Lung (tissue), 12 donors: ENCODE results near the gene SOS2. TPM values are rescaled to one million over a fixed set of nuclear protein-coding genes. Genes with fewer than 3 reads are reported as not detected.

Experiments
- ATAC-seq: fragments of 200-7000 bp; cut with Tn5 transposase; one replicate; pipeline ENCODE4 v1.9.1; 2020; ENCODE audit warnings: moderate number of reproducible peaks; ENCODE audit not compliant: insufficient read depth, low FRiP score
- DNase-seq, 3 donors: peaks; one replicate each; pipeline ENCODE4 v3.0.0-alpha.2; 2013 to 2017
- H3K27ac ChIP-seq, 2 donors: one replicate each; pipeline ENCODE4 v1.5.1; 2013; ENCODE audit warnings: mild to moderate bottlenecking in 2 of 2, moderate library complexity in 2 of 2, control low read depth in 1 of 2, inconsistent platforms in 1 of 2, low read depth in 1 of 2, low read length in 1 of 2
- H3K27me3 ChIP-seq, 3 donors: one replicate each; pipeline ENCODE4 v1.5.1; 2013; ENCODE audit warnings: low read length in 2 of 3; ENCODE audit not compliant: control insufficient read depth in 3 of 3, insufficient read depth in 3 of 3
- H3K36me3 ChIP-seq, 4 donors: one replicate each; pipeline ENCODE4 v1.5.1; 2013; ENCODE audit warnings: low read length in 4 of 4, mild to moderate bottlenecking in 1 of 4, moderate library complexity in 1 of 4; ENCODE audit not compliant: control insufficient read depth in 4 of 4, insufficient read depth in 4 of 4
- H3K4me1 ChIP-seq, 5 donors: one replicate each; pipeline ENCODE4 v1.5.1; 2013; ENCODE audit warnings: low read length in 5 of 5, mild to moderate bottlenecking in 2 of 5, moderate library complexity in 1 of 5; ENCODE audit not compliant: control insufficient read depth in 5 of 5, insufficient read depth in 5 of 5
- H3K4me3 ChIP-seq: one replicate; pipeline ENCODE4 v1.5.1; 2013; ENCODE audit warnings: mild to moderate bottlenecking, control low read depth, moderate library complexity
- H3K9ac ChIP-seq, 2 donors: one replicate each; pipeline ENCODE4 v1.5.1; 2013; ENCODE audit warnings: low read length in 2 of 2, control low read depth in 1 of 2; ENCODE audit not compliant: insufficient read depth in 1 of 2
- H3K9me3 ChIP-seq, 4 donors: one replicate each; pipeline ENCODE4 v1.5.1; 2013; ENCODE audit warnings: low read length in 3 of 4, mild to moderate bottlenecking in 1 of 4, moderate library complexity in 1 of 4; ENCODE audit not compliant: control insufficient read depth in 4 of 4, insufficient read depth in 3 of 4
- CTCF ChIP-seq: IDR thresholded peaks from 2 replicates; pipeline ENCODE4 v1.5.1; 2012; ENCODE audit warnings: mild to moderate bottlenecking; ENCODE audit errors: control extremely low read depth, extremely low read depth
- WGBS, 2 donors: extraction: QIAGEN DNeasy Blood & Tissue Kit; methylation state at CpG; one replicate each; pipeline ENCODE4 v1.1.7; 2013; 5-methylcytosine and 5-hydroxymethylcytosine counted together
- polyA plus RNA-seq, 2 donors: library from polyadenylated mRNA; stranded (reverse); fragments of 200-250 nt; gene quantifications; one replicate each; pipeline ENCODE4 v1.2.1, GENCODE V29; 2013
- total RNA-seq, 2 donors: library from RNA; depleted of rRNA in 1 of 2; stranded (reverse); fragments of >200 nt in 1 of 2; gene quantifications; one replicate each; pipeline ENCODE4 v1.2.1, GENCODE V29; 2014 to 2021
- donor health status: control.
- donor health status: control.
- donor health status: Bipolar disorder and iron deficiency.
- donor health status: healthy.
- donor health status: DM: yes; HTN: yes; CAD: no.

SOS2 gene
- total and polyA plus RNA-seq, 4 donors: 6.8 to 57.1 (median 19.1) TPM

GRCh38 chr14:50123062-50123461, 108.3 kb downstream of the SOS2 start:
- H3K9me3 ChIP-seq: no peaks in the 10 kb centered on the region
- H3K4me3 ChIP-seq: no peak overlapping the region
- 93 to 96% methylated on average over 3 of the region's 3 CpGs for WGBS, 2 donors
- H3K9ac ChIP-seq: no peak overlapping the region
- ATAC-seq (no peak), DNase-seq (no peak)
- TF ChIP-seq CTCF: no peak
- H3K27me3 ChIP-seq: no peaks in the 10 kb centered on the region
- no peaks in the 10 kb centered on the region for H3K4me1 ChIP-seq
- H3K36me3 ChIP-seq: peaks cover 7 to 28% (median 11%) of the 10 kb centered on the region in 4 donors
- H3K27ac ChIP-seq: no peak overlapping the region

DNA sequence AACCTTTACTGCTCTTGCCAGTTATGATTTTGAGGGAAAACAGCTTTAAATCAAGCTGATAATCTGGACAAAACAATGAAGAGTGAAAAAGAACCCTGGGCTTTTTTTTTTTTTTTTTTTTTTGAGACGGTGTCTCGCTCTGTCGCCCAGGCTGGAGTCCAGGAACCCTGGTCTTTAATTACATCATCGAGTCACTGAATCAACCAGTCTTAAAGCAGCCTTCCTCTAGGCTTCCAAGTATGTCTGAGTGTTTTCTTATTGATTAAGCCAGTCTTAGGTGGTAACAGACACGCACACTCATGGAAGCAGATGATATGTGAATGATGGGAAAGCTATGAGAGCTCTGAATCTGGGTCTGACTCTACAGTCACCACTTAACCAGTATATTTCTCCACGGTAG, 109.1 kb downstream of the SOS2 start:
- no peak for TF ChIP-seq CTCF
- WGBS, 2 donors: 95 to 96% methylated on average over 6 of the region's 6 CpGs
- no peak for ATAC-seq
- Histone ChIP-seq H3K27me3 (no peaks in the 10 kb centered on the region), H3K4me3 (no peak overlapping the region), H3K4me1 (peaks cover 0 to 5% (median 0%) of the 10 kb centered on the region in 5 donors), H3K27ac (no peak overlapping the region), H3K9me3 (no peaks in the 10 kb centered on the region), H3K9ac (no peak overlapping the region), H3K36me3 (peaks cover 7 to 27% (median 11%) of the 10 kb centered on the region in 4 donors)
- DNase-seq: no peak

DNA sequence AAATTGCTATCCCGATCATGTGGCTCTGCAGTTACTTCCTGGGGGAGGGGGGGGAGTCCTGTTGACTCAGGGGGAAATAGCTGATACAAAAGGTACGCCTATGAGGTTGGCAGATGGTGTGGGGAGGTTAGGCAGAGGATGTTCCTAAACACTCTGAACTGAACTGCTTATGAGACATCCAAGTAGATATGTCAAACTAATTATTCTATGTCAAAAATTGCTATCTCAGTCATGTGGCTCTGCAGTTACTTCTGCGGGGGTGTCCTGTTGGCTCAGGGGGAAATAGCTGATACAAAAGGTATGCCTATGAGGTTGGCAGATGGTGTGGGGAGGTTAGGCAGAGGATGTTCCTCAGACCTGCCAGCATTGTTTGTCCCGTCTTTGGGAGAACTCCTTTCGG, 109.9 kb downstream of the SOS2 start:
- Histone ChIP-seq H3K27me3 (no peaks in the 10 kb centered on the region), H3K4me3 (no peak overlapping the region), H3K27ac (no peak overlapping the region), H3K36me3 (peaks cover 7 to 22% (median 11%) of the 10 kb centered on the region in 4 donors), H3K9me3 (no peaks in the 10 kb centered on the region), H3K9ac (no peak overlapping the region), H3K4me1 (peaks cover 0 to 12% (median 0%) of the 10 kb centered on the region in 5 donors)
- TF ChIP-seq CTCF: no peak
- DNase-seq: no peak
- WGBS, 2 donors: 89 to 90% methylated on average over 5 of the region's 5 CpGs
- ATAC-seq: no peak

- ATAC-seq: no peak
- H3K36me3 ChIP-seq: peaks cover 5 to 21% (median 11%) of the 10 kb centered on the region in 4 donors
- 78 to 82% methylated on average over 2 of the region's 2 CpGs for WGBS, 2 donors
Observed at GRCh38 chr14:50117456-50117855, 113.9 kb downstream of the SOS2 start.

More at GRCh38 chr14:50117456-50117855, 113.9 kb downstream of the SOS2 start:
- DNase-seq: peak in 1 of 3 donors; percentile 23
- H3K9me3 ChIP-seq: no peaks in the 10 kb centered on the region
- no peak overlapping the region for H3K4me3 ChIP-seq
- H3K4me1 ChIP-seq: peaks cover 3 to 16% (median 5%) of the 10 kb centered on the region in 5 donors
- H3K27me3 ChIP-seq: no peaks in the 10 kb centered on the region
- H3K27ac ChIP-seq: no peak overlapping the region
- H3K9ac ChIP-seq: no peak overlapping the region
- no peak for TF ChIP-seq CTCF
